ENCODE measurements around the gene LSM10. TPM values are rescaled to one million over a fixed set of nuclear protein-coding genes. Genes with fewer than 3 reads are reported as not detected.

Gene LSM10
- total RNA-seq, 1 experiment from 2014 or later = 42.2 TPM

DNA sequence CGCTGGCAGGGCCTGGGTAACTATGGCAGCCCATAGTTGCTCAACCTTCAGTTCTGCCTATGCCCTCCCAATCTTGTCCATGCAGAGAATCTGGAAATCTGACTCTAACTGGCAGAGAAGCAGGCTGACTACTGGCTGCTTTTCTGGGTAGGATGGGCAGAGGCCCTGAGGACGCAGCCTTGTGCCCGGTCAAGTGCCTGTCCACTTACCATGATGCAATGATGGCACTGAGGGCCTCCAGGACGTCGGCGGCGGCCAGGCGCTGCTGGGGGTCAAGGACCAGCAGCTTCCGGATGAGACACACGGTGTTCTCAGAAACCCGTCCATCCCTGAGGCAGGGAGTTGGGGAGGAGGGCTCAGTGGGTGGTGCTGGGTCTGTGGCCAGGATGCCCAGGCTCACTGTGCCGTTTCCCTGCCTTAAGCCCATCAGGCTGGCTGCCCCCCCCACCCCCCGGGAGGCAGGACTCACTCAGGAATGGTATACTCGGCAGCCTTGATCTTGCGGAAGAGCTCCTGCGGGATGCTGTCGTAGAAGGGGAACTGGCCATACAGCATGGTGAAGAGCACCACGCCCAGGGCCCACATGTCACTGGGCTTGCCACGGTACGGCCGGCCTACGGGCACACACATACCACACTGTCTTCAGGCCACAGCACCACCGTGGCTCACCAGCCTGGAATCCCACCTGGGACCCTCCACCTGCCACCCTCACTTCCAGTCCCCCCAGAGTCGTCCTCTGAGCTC lies 53.9 kb downstream of the LSM10 start:
- no peak overlapping the region for H3K4me2 ChIP-seq (ENCODE audit: insufficient read depth, insufficient read length, low read length)
- H3K27ac ChIP-seq (ENCODE audit: insufficient read length, low read depth, low read length) = no peak overlapping the region
- DNase-seq = no peak
- no peak overlapping the region for H3K18ac ChIP-seq (ENCODE audit: insufficient read length, low read depth, low read length)
- H3T11ph ChIP-seq (ENCODE audit: low read length) = no peak overlapping the region
- H2BK120ac ChIP-seq (ENCODE audit: low read depth, low read length, poor library complexity, severe bottlenecking) = no peak overlapping the region
- no peak overlapping the region for H2AK5ac ChIP-seq (ENCODE audit: insufficient read length, low read length)
- no peaks in the 10 kb centered on the region for H3K27me3 ChIP-seq (ENCODE audit: insufficient read depth, low read length)
- no peaks in the 10 kb centered on the region for H3K9me3 ChIP-seq (ENCODE audit: control insufficient read depth, low read depth, low read length)
- no CpG with 5 or more reads among the region's 24 CpGs for WGBS (ENCODE audit: extremely low coverage, insufficient read length, low lambda C conversion rate)
- H3K4ac ChIP-seq (ENCODE audit: low read depth, low read length) = no peak overlapping the region
- no peaks in the 10 kb centered on the region for H3K9me3 Mint-ChIP-seq
- no peaks in the 10 kb centered on the region for H3K23me2 ChIP-seq (ENCODE audit: insufficient read length, low read depth, low read length, poor library complexity, severe bottlenecking)
- no peaks in the 10 kb centered on the region for H3K79me2 ChIP-seq (ENCODE audit: insufficient read depth, low read length)
- H3K36me3 Mint-ChIP-seq (ENCODE audit: insufficient read depth in 1 of 3, low read depth in 3 of 3) = peaks cover 11 to 38% (median 29%) of the 10 kb centered on the region in 3 experiments; a peak in 6 of 7 replicates
- no peaks in the 10 kb centered on the region for H4K20me1 ChIP-seq (ENCODE audit: control insufficient read depth, insufficient read depth, insufficient read length)
- H3K27ac Mint-ChIP-seq = no peak overlapping the region; a peak in 1 of 7 replicates
- no peak overlapping the region for H4K8ac ChIP-seq (replicated peaks; ENCODE audit: insufficient read length, low read depth, low read length)
- H2BK12ac ChIP-seq (ENCODE audit: insufficient read length, low read depth, low read length) = no peak overlapping the region
- no peaks in the 10 kb centered on the region for H3K79me1 ChIP-seq (ENCODE audit: insufficient read depth, low read depth, low read length, poor library complexity, severe bottlenecking)
- no peaks in the 10 kb centered on the region for H3K27me3 Mint-ChIP-seq (ENCODE audit: low read depth)
- no peak overlapping the region for H3K56ac ChIP-seq (ENCODE audit: insufficient read length, low read depth, low read length)
- H3K14ac ChIP-seq (ENCODE audit: insufficient read depth, low read length) = no peak overlapping the region
- H3K4me3 Mint-ChIP-seq = no peak overlapping the region
- H4K5ac ChIP-seq (ENCODE audit: insufficient read length, low read depth, low read length) = no peak overlapping the region
- no peak overlapping the region for H2BK5ac ChIP-seq (ENCODE audit: insufficient read length, low read length)
- no peaks in the 10 kb centered on the region for H3K4me1 Mint-ChIP-seq
- no peaks in the 10 kb centered on the region for H3K4me1 ChIP-seq (ENCODE audit: insufficient read depth, low read length)
- H3K23ac ChIP-seq (ENCODE audit: insufficient read length, low read depth, low read length) = no peak overlapping the region
- no peak overlapping the region for H3K9ac ChIP-seq (ENCODE audit: extremely low read depth, insufficient read length, low read length)
- H2BK15ac ChIP-seq (ENCODE audit: low read depth, low read length) = no peak overlapping the region
- H2AFZ ChIP-seq (ENCODE audit: low read length) = no peak overlapping the region
- H4K91ac ChIP-seq (ENCODE audit: insufficient read length, low read depth, low read length) = no peak overlapping the region
- TF ChIP-seq, protein P1, sequence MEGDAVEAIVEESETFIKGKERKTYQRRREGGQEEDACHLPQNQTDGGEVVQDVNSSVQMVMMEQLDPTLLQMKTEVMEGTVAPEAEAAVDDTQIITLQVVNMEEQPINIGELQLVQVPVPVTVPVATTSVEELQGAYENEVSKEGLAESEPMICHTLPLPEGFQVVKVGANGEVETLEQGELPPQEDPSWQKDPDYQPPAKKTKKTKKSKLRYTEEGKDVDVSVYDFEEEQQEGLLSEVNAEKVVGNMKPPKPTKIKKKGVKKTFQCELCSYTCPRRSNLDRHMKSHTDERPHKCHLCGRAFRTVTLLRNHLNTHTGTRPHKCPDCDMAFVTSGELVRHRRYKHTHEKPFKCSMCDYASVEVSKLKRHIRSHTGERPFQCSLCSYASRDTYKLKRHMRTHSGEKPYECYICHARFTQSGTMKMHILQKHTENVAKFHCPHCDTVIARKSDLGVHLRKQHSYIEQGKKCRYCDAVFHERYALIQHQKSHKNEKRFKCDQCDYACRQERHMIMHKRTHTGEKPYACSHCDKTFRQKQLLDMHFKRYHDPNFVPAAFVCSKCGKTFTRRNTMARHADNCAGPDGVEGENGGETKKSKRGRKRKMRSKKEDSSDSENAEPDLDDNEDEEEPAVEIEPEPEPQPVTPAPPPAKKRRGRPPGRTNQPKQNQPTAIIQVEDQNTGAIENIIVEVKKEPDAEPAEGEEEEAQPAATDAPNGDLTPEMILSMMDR (conservative IDR thresholded peaks at IDR 0.05) = no peak
- no peak overlapping the region for H2BK20ac ChIP-seq (ENCODE audit: low read depth, low read length, poor library complexity, severe bottlenecking)

Other genes starting within 250 kb of the LSM10 start
- 48.6 and 52.7 TPM in 2 replicates for gene TRAPPC3, start 248.4 kb downstream of the LSM10 start, total RNA-seq (2021)
- gene MAP7D1, start 241.7 kb downstream of the LSM10 start, total RNA-seq (2021) = 49.9 and 51.6 TPM in 2 replicates
- 184 and 186 TPM in 2 replicates for gene THRAP3, start 173.5 kb downstream of the LSM10 start, total RNA-seq (2021)
- 16.9 and 18.3 TPM in 2 replicates for gene SH3D21, start 91.5 kb downstream of the LSM10 start, total RNA-seq (2021)
- 5.5 and 6.4 TPM in 2 replicates for gene EVA1B, start 74.3 kb downstream of the LSM10 start, total RNA-seq (2021)
- gene STK40, start 12.0 kb downstream of the LSM10 start, total RNA-seq (2021) = 26.2 and 27.5 TPM in 2 replicates
- gene OSCP1, start 52.5 kb upstream of the LSM10 start, total RNA-seq (2021) = 2.8 and 3.2 TPM in 2 replicates
- gene MRPS15, start 66.5 kb upstream of the LSM10 start, total RNA-seq (2021) = 105 and 111 TPM in 2 replicates
- gene CSF3R, start 85.0 kb upstream of the LSM10 start, total RNA-seq (2021) = not detected in 2 replicates